Rectal smooth muscle tissue (tissue), 1 donor: ENCODE measurements around the gene LYRM1.
"Not testable (repeated sequence)": the region's sequence is repeated elsewhere in the genome, so short reads cannot be mapped to it uniquely, and the experiment has no call there.

Experiments used
- H3K27ac ChIP-seq: one replicate; pipeline ENCODE4 v1.7.0; 2013; ENCODE audit warnings: low read depth, low read length, inconsistent platforms
- H3K27me3 ChIP-seq: one replicate; pipeline ENCODE4 v1.7.0; 2013; ENCODE audit warnings: low read length; ENCODE audit not compliant: control insufficient read depth, insufficient read depth
- H3K36me3 ChIP-seq: one replicate; pipeline ENCODE4 v1.7.0; 2013; ENCODE audit warnings: low read length; ENCODE audit not compliant: control insufficient read depth, insufficient read depth
- H3K4me1 ChIP-seq: one replicate; pipeline ENCODE4 v1.7.0; 2013; ENCODE audit warnings: low read length; ENCODE audit not compliant: control insufficient read depth, insufficient read depth
- H3K4me3 ChIP-seq: one replicate; pipeline ENCODE4 v1.7.0; 2013; ENCODE audit warnings: low read length
- H3K9ac ChIP-seq: one replicate; pipeline ENCODE4 v1.7.0; 2013; ENCODE audit warnings: low read length

The LYRM1 gene

GRCh38 chr16:20864376-20864775, 36.2 kb upstream of the LYRM1 start:
- not testable (repeated sequence) for H3K27ac ChIP-seq
- peaks cover 40% of the 10 kb centered on the region for H3K4me1 ChIP-seq

GRCh38 chr16:20865420-20866131, 35.0 kb upstream of the LYRM1 start:
- peak overlapping the region; percentile 60 for H3K27ac ChIP-seq

More at GRCh38 chr16:20864376-20864775, 36.2 kb upstream of the LYRM1 start:
- H3K27me3 ChIP-seq, H3K4me3 ChIP-seq, H3K9ac ChIP-seq, H3K36me3 ChIP-seq: not testable (repeated sequence)

GRCh38 chr16:20866145-20866772, 34.3 kb upstream of the LYRM1 start:
- Histone ChIP-seq H3K36me3 (no peaks in the 10 kb centered on the region), H3K27ac (peak overlapping the region; percentile 60), H3K4me1 (peaks cover 52% of the 10 kb centered on the region), H3K4me3 (no peak overlapping the region), H3K27me3 (no peaks in the 10 kb centered on the region), H3K9ac (no peak overlapping the region)

More at GRCh38 chr16:20865420-20866131, 35.0 kb upstream of the LYRM1 start:
- Histone ChIP-seq H3K4me3 (no peak overlapping the region), H3K27me3 (no peaks in the 10 kb centered on the region), H3K36me3 (no peaks in the 10 kb centered on the region), H3K4me1 (peaks cover 46% of the 10 kb centered on the region), H3K9ac (no peak overlapping the region)

- H3K27ac ChIP-seq, result peak overlapping the region; percentile 60
- H3K4me1 ChIP-seq, result peaks cover 52% of the 10 kb centered on the region
- H3K4me3 ChIP-seq, result no peak overlapping the region
- no peaks in the 10 kb centered on the region for H3K27me3 ChIP-seq
- H3K9ac ChIP-seq, result no peak overlapping the region
- no peaks in the 10 kb centered on the region for H3K36me3 ChIP-seq
These were observed 33.8 kb upstream of the LYRM1 start for GRCh38 chr16:20866801-20867200.

- H3K9ac ChIP-seq, result no peak overlapping the region
- peaks cover 52% of the 10 kb centered on the region for H3K4me1 ChIP-seq
- peak overlapping the region; percentile 53 for H3K27ac ChIP-seq
- no peaks in the 10 kb centered on the region for H3K27me3 ChIP-seq
- H3K36me3 ChIP-seq, result no peaks in the 10 kb centered on the region
- no peak overlapping the region for H3K4me3 ChIP-seq
These were observed 33.0 kb upstream of the LYRM1 start for GRCh38 chr16:20867585-20867984.

- no peaks in the 10 kb centered on the region for H3K36me3 ChIP-seq
- H3K27me3 ChIP-seq, result no peaks in the 10 kb centered on the region
- no peak overlapping the region for H3K9ac ChIP-seq
- H3K4me1 ChIP-seq, result peaks cover 52% of the 10 kb centered on the region
- H3K4me3 ChIP-seq, result no peak overlapping the region
- peak overlapping the region; percentile 68 for H3K27ac ChIP-seq
These were observed 31.7 kb upstream of the LYRM1 start for GRCh38 chr16:20868890-20869289.

- no peak overlapping the region for H3K9ac ChIP-seq
- H3K27ac ChIP-seq, result no peak overlapping the region
- peaks cover 51% of the 10 kb centered on the region for H3K4me1 ChIP-seq
These were observed 30.3 kb upstream of the LYRM1 start for GRCh38 chr16:20870122-20870820.

GRCh38 chr16:20871258-20871657, 29.3 kb upstream of the LYRM1 start:
- Histone ChIP-seq H3K36me3 (no peaks in the 10 kb centered on the region), H3K27me3 (no peaks in the 10 kb centered on the region), H3K4me3 (no peak overlapping the region), H3K27ac (no peak overlapping the region), H3K4me1 (peaks cover 42% of the 10 kb centered on the region), H3K9ac (no peak overlapping the region)

More at GRCh38 chr16:20870122-20870820, 30.3 kb upstream of the LYRM1 start:
- Histone ChIP-seq H3K27me3 (no peaks in the 10 kb centered on the region), H3K4me3 (no peak overlapping the region), H3K36me3 (no peaks in the 10 kb centered on the region)

- H3K27me3 ChIP-seq, result no peaks in the 10 kb centered on the region
- no peak overlapping the region for H3K9ac ChIP-seq
- H3K27ac ChIP-seq, result no peak overlapping the region
- peaks cover 32% of the 10 kb centered on the region for H3K4me1 ChIP-seq
- no peaks in the 10 kb centered on the region for H3K36me3 ChIP-seq
- no peak overlapping the region for H3K4me3 ChIP-seq
These were observed 28.4 kb upstream of the LYRM1 start for GRCh38 chr16:20871941-20872815.

- Histone ChIP-seq H3K4me1 (peaks cover 21% of the 10 kb centered on the region), H3K4me3 (no peak overlapping the region), H3K27ac (no peak overlapping the region), H3K27me3 (no peaks in the 10 kb centered on the region), H3K9ac (no peak overlapping the region), H3K36me3 (no peaks in the 10 kb centered on the region)
These were observed 27.2 kb upstream of the LYRM1 start for GRCh38 chr16:20873331-20873730.

- H3K27me3 ChIP-seq, result no peaks in the 10 kb centered on the region
- no peaks in the 10 kb centered on the region for H3K36me3 ChIP-seq
- no peak overlapping the region for H3K9ac ChIP-seq
- no peak overlapping the region for H3K27ac ChIP-seq
- no peak overlapping the region for H3K4me3 ChIP-seq
- H3K4me1 ChIP-seq, result peaks cover 15% of the 10 kb centered on the region
These were observed 26.4 kb upstream of the LYRM1 start for GRCh38 chr16:20874088-20874581.

GRCh38 chr16:20875355-20875650, 25.3 kb upstream of the LYRM1 start:
- peaks cover 20% of the 10 kb centered on the region for H3K4me1 ChIP-seq
- no peaks in the 10 kb centered on the region for H3K36me3 ChIP-seq
- no peaks in the 10 kb centered on the region for H3K27me3 ChIP-seq
- H3K9ac ChIP-seq, result no peak overlapping the region
- H3K4me3 ChIP-seq, result no peak overlapping the region
- no peak overlapping the region for H3K27ac ChIP-seq
